K562 (cell line): ENCODE measurements around the gene GZMM. TPM values are rescaled to one million over a fixed set of nuclear protein-coding genes. Genes with fewer than 3 reads are reported as not detected.

Experiments
- E2F1 ChIP-seq: sonication (generic); formaldehyde crosslinking; IDR thresholded peaks from 2 replicates; pipeline ENCODE4 v1.8.1; 2023; ENCODE audit warnings: mild to moderate bottlenecking, missing genetic modification reagents, moderate library complexity
- ESRRA ChIP-seq: fragments of 450-650 bp; IDR thresholded peaks from 2 replicates; pipeline ENCODE4 v1.6.1; 2014; ENCODE audit warnings: low read depth, mild to moderate bottlenecking, moderate library complexity, borderline replicate concordance
- ETV5 ChIP-seq: sonication (generic); formaldehyde crosslinking; IDR thresholded peaks from 2 replicates; pipeline ENCODE4 v1.4.0; 2020; ENCODE audit warnings: low read depth, mild to moderate bottlenecking, missing genetic modification reagents
- PRMT5 ChIP-seq: sonication (generic); formaldehyde crosslinking; IDR thresholded peaks from 2 replicates; pipeline ENCODE4 v1.5.0; 2020; ENCODE audit warnings: missing genetic modification reagents
- PURB ChIP-seq: sonication (generic); formaldehyde crosslinking; IDR thresholded peaks from 2 replicates; pipeline ENCODE4 v1.9.0; 2021; ENCODE audit warnings: low read depth, mild to moderate bottlenecking, missing genetic modification reagents
- RBM34 ChIP-seq: fragments of 200-400 bp; formaldehyde crosslinking; IDR thresholded peaks from 2 replicates; pipeline ENCODE4 v1.6.1; 2018; ENCODE audit warnings: low read length, borderline replicate concordance; ENCODE audit not compliant: insufficient read depth
- RERE ChIP-seq: sonication (generic); formaldehyde crosslinking; IDR thresholded peaks from 2 replicates; pipeline ENCODE4 v1.8.0; 2023; ENCODE audit warnings: missing genetic modification reagents, mild to moderate bottlenecking, borderline replicate concordance
- SIN3A ChIP-seq, 2 experiments: fragments of 150-350 bp in 1 of 2; IDR thresholded peaks; 2 replicates each; pipeline ENCODE4 v1.6.1; 2011 to 2016; ENCODE audit warnings: borderline replicate concordance in 2 of 2, low read depth in 2 of 2, low read length in 2 of 2, mild to moderate bottlenecking in 2 of 2, moderate library complexity in 2 of 2; ENCODE audit not compliant: control insufficient read depth in 1 of 2
- SRSF3 ChIP-seq: fragments of 200-400 bp; formaldehyde crosslinking; IDR thresholded peaks from 2 replicates; pipeline ENCODE4 v1.6.1; 2016; ENCODE audit warnings: mild to moderate bottlenecking, low read length, moderate library complexity; ENCODE audit not compliant: insufficient read depth
- TBL1XR1 ChIP-seq, 2 experiments: IDR thresholded peaks; 2 replicates each; pipeline ENCODE4 v1.6.1; 2012; ENCODE audit warnings: improper control_type of control experiment in 2 of 2, low read length in 2 of 2, mild to moderate bottlenecking in 1 of 2
- ZBTB11 ChIP-seq, 3 experiments: fragments of 200-800 bp in 1 of 3; fragments of 250-450 bp in 1 of 3; fragments of 450-650 bp in 1 of 3; sonication (Bioruptor Pico) in 1 of 3; sonication (Bioruptor generic) in 1 of 3; formaldehyde crosslinking in 1 of 3; IDR thresholded peaks; 2 replicates each; pipeline versions ENCODE4 v1.6.1 to v1.8.0; 2016 to 2022; ENCODE audit warnings: mild to moderate bottlenecking in 2 of 3, missing genetic modification characterization in 2 of 3, missing compliant biosample characterization in 1 of 3, moderate library complexity in 1 of 3
- ZKSCAN8 ChIP-seq: fragments of 200-800 bp; sonication (Bioruptor generic); IDR thresholded peaks from 2 replicates; pipeline ENCODE4 v1.6.1; 2016; ENCODE audit warnings: missing genetic modification characterization, missing compliant biosample characterization
- ZNF586 ChIP-seq: fragments of 450-650 bp; formaldehyde crosslinking; conservative IDR thresholded peaks from 2 replicates; pipeline ENCODE4 v1.4.0; 2020; ENCODE audit warnings: mild to moderate bottlenecking, moderate library complexity
- ZSCAN29 ChIP-seq: fragments of 450-650 bp; IDR thresholded peaks from 2 replicates; pipeline ENCODE4 v1.6.1; 2017
- ZZZ3 ChIP-seq: fragments of 450-650 bp; IDR thresholded peaks from 2 replicates; pipeline ENCODE4 v1.6.1; 2016; ENCODE audit warnings: antibody characterized with exemption, mild to moderate bottlenecking, moderate library complexity
- polyA plus RNA-seq, 8 experiments: library from polyadenylated mRNA; depleted of rRNA in 4 of 8; stranded (reverse) in 5 of 8; unstranded in 3 of 8; fragments of >200 nt; fragmentation: Nextera tagmentation in 2 of 8; fragmentation: Illumina TruSeq in 1 of 8; extraction: Ambion mirVana in 2 of 8; extraction: Trizol in 1 of 8; gene quantifications; 2 replicates each; pipeline versions ENCODE4 v1.2.1 to v1.2.3, GENCODE V29; 2011 to 2014; ENCODE audit warnings: inconsistent platforms in 1 of 8, missing spikeins in 1 of 8
- total RNA-seq, 7 experiments: library from RNA; depleted of rRNA in 6 of 7; stranded (reverse); fragments of >200 nt in 6 of 7; fragmentation: Illumina TruSeq in 2 of 7; extraction: Trizol in 2 of 7; gene quantifications; 2 replicates each; pipeline versions ENCODE4 v1.2.1 to v1.2.3, GENCODE V29; 2011 to 2021; ENCODE audit warnings: low replicate concordance in 1 of 7

The GZMM gene
- total and polyA plus RNA-seq, 9 of the 15 experiments (the other 6 are each of a cell fraction or from before 2014, with no cell fraction given): 0.08 to 2.6 (median 0.70) TPM; not detected in 2

DNA sequence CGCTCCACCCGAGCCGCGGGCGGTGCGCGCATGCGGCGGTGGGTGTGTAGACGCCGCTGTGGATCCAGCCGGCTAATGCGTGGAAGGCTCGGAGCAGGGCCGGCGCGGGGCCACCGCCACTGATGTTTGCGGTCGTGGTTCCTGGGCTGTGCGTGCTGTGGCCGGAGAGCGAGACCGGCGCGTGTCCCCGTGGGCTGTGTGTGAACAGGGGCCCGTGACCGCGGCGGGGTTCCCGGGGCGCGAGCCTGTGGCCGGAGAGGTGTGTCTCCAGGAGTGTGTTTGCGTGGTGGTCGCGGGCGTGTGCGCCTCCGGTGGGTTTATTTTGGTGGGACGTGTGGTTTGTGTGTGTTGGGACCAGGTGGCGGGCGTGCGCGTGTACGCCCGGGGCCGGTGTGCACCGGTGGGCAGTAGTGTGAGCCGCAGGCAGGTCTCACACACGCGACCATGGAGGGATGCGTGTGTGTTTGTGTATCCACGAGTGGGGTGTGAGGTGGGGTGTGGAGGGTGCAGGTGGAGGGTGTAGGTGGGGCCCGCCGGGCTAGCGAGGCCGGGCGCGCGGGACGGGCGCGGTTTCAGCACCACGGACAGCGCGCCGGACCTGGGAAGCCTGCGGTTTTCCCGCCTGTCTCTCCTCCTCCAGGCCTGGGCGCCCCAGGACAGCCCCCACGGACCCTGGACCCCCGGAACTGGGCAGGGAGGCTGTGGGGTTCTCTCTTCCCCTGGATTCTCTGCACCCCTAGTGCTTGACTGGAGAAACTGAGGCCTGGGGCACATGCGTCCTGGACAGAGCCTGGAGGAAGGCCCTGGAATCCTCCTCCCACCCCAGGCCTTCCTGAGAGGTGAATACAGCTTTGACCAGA, 47.5 kb downstream of the GZMM start (continued):
- peak; percentile 75; the same call in 1 of the 2 replicates for TF ChIP-seq ESRRA
- no peak for TF ChIP-seq E2F1 (CRISPR knock-in tag)
- no peak for TF ChIP-seq RERE (CRISPR knock-in tag)
- no peak for TF ChIP-seq ZSCAN29
- TF ChIP-seq PURB (CRISPR knock-in tag): no peak
- TF ChIP-seq ZBTB11 (CRISPR knock-in tag; IDR thresholded peaks at IDR 0.05): no peak
- no peak for TF ChIP-seq ZZZ3
- TF ChIP-seq SIN3A (IDR thresholded peaks at IDR 0.05; ENCODE audit: borderline replicate concordance in 2 of 2, control insufficient read depth in 1 of 2, low read depth in 2 of 2, low read length in 2 of 2): peak in 1 of 2 experiments; percentile 65; a peak in 1 of 4 replicates
- no peak for TF ChIP-seq SRSF3
- no peak for TF ChIP-seq ZNF586
- TF ChIP-seq ZKSCAN8 (CRISPR knock-in tag): no peak
- no peak for TF ChIP-seq TBL1XR1 (IDR thresholded peaks at IDR 0.05; ENCODE audit: low read length in 2 of 2)
- peak; percentile 49; the same call in 1 of the 2 replicates for TF ChIP-seq ETV5 (CRISPR knock-in tag)
- peak; percentile 91 for TF ChIP-seq PRMT5 (CRISPR knock-in tag)
- TF ChIP-seq RBM34: no peak
